Measurements from ENCODE around the gene CUL5. TPM values are rescaled to one million over a fixed set of nuclear protein-coding genes. Genes with fewer than 3 reads are reported as not detected.

The CUL5 gene
- total RNA-seq (2022; extraction: Qiagen RNA extraction): 6.7 to 9.7 TPM (median 9.5 TPM) in 5 replicates

GRCh38 chr11:108008656-108009496 is at the start of gene CUL5:
TSS of gene CUL5 (plus strand) at chr11:108008898. CDS start at chr11:108009349, 451 bp downstream.

GRCh38 chr11:108121274-108122155 is 112.8 kb downstream of the CUL5 start, which contains the start of gene ACAT1:
TSS of gene ACAT1 (plus strand) at chr11:108121567. CDS start at chr11:108121607, 40 bp downstream.

Other genes starting within 250 kb of the CUL5 start
- gene SLC35F2, start 150.1 kb upstream of the CUL5 start, total RNA-seq (2022; extraction: Qiagen RNA extraction): 39.2 to 57.9 TPM (median 42.6 TPM) in 5 replicates
- 0.18 to 0.61 TPM (median 0.43 TPM) in 5 replicates for gene RAB39A, start 80.5 kb upstream of the CUL5 start, total RNA-seq (2022; extraction: Qiagen RNA extraction)
- gene ACAT1, start 112.7 kb downstream of the CUL5 start, total RNA-seq (2022; extraction: Qiagen RNA extraction): 63.7 to 86.7 TPM (median 67.5 TPM) in 5 replicates
- gene NPAT, start 213.7 kb downstream of the CUL5 start, total RNA-seq (2022; extraction: Qiagen RNA extraction): 3.7 to 6.3 TPM (median 4.0 TPM) in 5 replicates
- 5.7 to 12.2 TPM (median 7.9 TPM) in 5 replicates for gene ATM, start 214.2 kb downstream of the CUL5 start, total RNA-seq (2022; extraction: Qiagen RNA extraction)